DLD1 (cell line): Measurements from ENCODE around the gene TPCN2.
"Not testable (repeated sequence)": the region's sequence is repeated elsewhere in the genome, so short reads cannot be mapped to it uniquely, and the experiment has no call there.

Experiments used
- in situ Hi-C: cut with HindIII; loops from 2 replicates; pipeline ENCODE4 v1.10.0; 2017; ENCODE audit warnings: low sequenced_read_pairs

Gene TPCN2

DNA sequence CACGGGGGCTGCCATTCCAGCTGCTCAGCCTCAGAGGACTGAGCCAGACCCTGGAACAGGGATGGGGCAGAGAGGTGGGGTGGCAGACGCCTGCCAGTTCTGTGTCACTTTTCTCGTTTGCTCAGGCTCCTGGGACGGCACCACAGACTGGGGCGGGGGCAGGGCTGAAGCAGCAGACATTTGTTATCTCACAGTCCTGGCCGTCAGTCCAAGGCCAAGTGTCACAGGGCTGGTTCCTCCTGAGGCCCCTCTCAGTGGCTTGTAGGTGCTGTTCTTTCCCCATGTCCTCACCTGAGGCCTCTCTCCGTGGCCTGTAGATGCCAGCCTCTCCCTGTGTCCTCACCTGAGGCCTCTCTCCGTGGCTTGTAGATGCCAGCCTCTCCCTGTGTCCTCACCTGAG, 24.7 kb downstream of the TPCN2 start:
- in situ Hi-C loops = no loop called here

- in situ Hi-C loops = no loop called here
These were observed 25.8 kb downstream of the TPCN2 start for GRCh38 chr11:69074375-69075140.

DNA sequence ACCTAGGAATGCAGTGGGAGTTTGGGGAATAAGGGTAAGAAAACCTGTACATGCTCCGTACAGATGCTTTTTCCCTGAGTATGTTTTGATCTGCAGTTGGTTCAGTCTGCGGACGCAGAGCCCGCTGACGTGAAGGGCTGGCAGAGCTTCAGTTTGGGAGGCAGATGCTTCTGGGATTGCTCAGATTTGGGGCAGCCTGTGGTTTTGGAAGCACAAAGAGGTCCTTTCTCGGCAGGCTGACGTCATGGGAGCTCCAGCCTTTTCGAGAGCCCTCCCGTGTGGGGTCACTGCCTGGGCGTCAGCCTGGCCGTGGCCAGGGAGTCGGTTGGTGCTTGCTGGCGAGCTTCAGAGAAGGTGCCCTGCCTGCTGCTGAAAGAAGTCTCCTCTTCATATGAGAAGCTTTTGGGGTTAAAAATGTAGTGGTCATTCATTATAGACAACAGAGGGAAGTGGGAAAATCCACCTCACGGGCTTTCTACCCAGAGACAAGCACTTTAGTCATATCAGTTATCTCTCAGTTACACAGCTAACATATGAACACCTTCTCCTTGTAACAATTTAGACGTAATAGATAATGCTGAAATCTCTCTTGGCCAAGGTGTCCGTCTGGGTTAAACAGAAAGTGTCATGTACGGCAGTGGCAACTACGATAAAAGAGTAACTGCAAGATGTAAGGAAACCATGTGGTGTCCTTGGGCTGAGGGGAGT, 26.8 kb downstream of the TPCN2 start:
- in situ Hi-C loops = no loop called here

DNA sequence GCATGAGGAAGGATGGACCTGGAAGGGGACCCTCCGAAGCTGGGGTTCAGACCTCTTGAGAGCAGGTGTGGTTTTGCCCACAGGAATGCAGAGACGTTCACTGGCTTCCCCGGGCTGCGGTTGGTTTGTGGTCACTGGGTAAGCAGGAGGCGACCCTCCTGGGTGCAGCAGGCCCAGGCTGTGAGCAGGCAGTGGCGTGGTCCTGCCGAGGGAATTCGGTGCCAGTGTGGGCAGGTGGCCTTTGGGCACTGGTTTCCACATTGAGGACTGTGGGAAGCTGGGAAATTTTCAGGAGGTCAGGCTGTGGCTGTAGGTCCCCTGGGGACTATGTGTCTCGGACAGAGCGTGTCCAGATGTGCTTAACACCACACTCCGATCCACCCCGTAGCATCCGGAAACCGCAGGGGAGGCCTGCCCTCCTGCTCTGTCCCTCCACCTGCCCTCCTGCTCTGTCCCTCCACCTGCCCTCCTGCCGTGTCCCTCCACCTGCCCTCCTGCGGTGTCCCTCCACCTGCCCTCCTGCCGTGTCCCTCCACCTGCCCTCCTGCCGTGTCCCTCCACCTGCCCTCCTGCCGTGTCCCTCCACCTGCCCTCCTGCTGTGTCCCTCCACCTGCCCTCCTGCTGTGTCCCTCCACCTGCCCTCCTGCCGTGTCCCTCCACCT, 27.5 kb downstream of the TPCN2 start:
- in situ Hi-C loops = no loop called here

- in situ Hi-C loops = not testable (repeated sequence)
These were observed 28.2 kb downstream of the TPCN2 start for GRCh38 chr11:69076977-69077376.

DNA sequence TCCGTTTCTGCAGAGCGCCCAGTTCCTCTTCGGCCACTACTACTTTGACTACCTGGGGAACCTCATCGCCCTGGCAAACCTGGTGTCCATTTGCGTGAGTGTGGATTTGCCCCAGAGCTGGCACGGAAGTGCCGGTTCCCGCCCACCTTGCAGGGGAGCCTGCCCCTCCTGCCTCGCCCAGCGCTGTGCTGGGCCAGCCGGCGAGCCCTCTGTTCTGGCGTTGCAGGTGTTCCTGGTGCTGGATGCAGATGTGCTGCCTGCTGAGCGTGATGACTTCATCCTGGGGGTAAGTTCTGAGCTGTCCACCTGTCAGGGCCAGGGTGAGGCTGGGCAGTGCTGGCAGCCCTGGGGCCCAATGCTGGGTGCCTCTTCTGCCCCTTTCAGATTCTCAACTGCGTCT, 29.8 kb downstream of the TPCN2 start:
- in situ Hi-C loops = no loop called here

- in situ Hi-C loops = no loop called here
These were observed 30.3 kb downstream of the TPCN2 start for GRCh38 chr11:69078930-69079605.

DNA sequence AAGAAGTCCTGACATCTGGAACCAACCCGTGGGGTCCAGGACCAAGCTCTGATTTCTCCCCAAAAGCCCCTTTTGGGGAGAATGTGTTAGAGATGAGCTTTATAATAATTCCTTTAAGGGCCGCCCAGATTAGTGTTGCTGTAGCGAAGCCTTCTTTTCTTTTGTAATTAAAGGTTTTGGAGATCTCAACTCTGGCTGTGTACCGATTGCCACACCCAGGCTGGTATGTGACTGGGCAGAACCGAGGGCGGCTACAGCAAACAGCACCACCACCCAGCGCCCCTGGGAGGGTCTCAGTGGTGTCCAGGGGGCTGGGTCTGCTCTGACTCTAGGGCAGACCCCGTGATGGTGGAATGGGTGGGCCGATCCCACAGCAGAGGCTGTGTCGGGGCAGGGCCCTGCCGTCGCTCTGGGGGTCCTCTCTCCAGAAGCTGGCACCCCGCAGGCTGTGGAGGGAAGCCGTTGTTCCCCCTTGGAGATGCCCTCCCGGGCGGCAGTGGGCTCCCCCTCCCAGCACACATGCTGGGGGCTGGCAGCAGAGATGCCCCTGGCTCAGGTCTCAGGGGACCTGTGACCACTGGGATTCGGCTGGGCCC, 31.0 kb downstream of the TPCN2 start:
- in situ Hi-C loops = no loop called here

GRCh38 chr11:69080257-69080995, 31.7 kb downstream of the TPCN2 start:
- in situ Hi-C loops = no loop called here

- in situ Hi-C loops = no loop called here
These were observed 32.4 kb downstream of the TPCN2 start for GRCh38 chr11:69081180-69081579.

- in situ Hi-C loops = no loop called here
These were observed 35.0 kb downstream of the TPCN2 start for GRCh38 chr11:69083531-69084247.

GRCh38 chr11:69084371-69084770, 35.6 kb downstream of the TPCN2 start:
- in situ Hi-C loops = no loop called here

DNA sequence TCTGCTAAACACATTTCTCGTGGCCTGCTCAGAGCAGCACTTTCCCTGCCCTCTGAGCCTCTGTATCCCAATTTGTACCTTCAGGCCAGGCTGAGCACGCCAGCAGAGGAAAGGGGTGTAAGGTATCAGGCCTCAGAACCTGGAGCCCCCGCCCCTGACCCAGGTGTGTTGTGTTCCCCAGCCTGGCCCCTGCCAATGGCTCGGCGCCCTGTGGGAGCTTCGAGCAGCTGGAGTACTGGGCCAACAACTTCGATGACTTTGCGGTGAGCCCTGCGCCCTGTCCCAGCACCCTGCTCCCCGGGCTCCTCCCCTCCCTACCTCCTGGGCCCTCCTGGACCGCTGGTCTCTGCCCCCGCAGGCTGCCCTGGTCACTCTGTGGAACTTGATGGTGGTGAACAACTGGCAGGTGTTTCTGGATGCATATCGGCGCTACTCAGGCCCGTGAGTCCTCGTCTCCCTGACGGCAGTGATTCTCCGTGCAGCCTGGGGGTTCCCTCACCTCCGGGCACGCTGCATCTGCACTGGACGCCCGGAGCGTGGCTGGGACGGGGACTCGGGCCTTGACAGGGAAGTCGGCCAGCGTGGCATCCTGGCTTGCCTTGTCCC, 36.9 kb downstream of the TPCN2 start:
- in situ Hi-C loops = no loop called here

DNA sequence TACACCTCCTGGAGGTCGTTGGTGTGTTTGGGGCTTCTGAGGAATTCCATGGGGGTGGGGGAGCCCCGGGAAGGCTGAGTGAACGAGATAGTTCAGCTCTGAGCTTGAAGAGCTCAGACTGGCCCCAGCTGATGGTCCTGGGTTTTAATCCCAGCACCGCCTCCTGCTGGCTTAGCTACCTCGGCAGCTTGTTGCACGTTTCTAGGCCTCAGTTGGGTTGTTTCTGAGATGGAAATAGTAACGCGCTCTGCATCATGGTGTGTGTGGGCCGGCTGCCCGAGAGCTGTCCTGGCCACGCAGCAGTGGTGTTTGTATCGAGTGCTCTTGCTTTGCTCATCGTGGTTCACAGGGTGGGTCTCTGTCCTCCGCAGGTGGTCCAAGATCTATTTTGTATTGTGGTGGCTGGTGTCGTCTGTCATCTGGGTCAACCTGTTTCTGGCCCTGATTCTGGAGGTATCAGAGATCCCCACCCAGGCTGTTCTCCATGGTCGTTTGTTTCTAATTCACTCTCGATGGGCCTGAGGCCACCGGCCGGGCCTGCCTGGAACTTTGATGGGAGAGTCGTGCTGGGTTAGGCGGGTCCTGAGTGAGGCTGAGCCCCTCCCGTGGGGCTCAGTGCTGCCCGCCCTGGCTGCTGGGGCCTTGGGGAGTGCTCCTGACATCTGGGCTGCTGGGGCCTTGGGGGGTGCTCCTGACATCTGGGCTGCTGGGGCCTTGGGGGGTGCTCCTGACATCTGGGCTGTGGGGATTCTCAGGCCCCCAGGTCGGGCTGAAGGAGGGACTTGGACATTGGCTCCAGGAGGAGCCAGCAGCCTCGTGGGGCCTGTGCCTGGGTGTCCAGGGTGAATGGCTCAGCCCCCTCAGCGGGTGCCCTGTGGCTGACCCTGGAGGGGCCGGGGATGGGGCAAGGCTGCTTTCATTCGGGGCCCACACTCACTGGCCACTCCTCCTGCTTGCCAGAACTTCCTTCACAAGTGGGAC, 37.7 kb downstream of the TPCN2 start:
- in situ Hi-C loops = no loop called here

GRCh38 chr11:69087133-69087524, 38.4 kb downstream of the TPCN2 start:
- in situ Hi-C loops = no loop called here

DNA sequence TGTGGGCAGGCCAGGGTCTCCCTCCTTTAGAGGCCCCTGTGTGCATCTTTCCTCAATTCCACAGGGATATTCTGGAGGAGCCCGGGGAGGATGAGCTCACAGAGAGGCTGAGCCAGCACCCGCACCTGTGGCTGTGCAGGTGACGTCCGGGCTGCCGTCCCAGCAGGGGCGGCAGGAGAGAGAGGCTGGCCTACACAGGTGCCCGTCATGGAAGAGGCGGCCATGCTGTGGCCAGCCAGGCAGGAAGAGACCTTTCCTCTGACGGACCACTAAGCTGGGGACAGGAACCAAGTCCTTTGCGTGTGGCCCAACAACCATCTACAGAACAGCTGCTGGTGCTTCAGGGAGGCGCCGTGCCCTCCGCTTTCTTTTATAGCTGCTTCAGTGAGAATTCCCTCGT, 39.1 kb downstream of the TPCN2 start:
- in situ Hi-C loops = no loop called here

DNA sequence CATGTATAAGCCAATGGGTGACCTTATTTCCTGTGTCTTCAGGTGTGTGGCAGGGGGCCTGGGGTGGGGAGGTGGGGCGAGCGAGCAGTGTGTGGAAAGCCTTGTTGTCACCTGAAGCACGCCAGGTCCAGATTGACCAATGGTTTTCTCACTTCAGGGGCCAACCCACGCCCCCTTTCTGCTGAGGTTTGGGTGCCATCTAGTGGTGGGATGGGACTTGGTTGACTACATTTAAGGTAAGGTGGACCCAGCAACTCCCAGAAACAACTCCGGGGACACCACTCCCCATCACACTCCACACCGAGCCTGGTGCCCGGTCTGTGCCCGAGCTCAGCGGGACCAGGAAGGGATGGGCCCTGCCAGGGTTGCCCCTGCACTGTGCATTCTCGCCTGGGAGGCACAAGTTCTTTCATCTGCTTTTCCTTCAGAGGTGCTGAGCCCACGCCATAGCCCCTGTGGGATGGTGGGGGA, 40.0 kb downstream of the TPCN2 start:
- in situ Hi-C loops = no loop called here

GRCh38 chr11:69089258-69089657, 40.5 kb downstream of the TPCN2 start:
- in situ Hi-C loops = no loop called here
